ENCODE measurements around the gene ZNF621. TPM values are rescaled to one million over a fixed set of nuclear protein-coding genes. Genes with fewer than 3 reads are reported as not detected.

The ZNF621 gene
- 3.5 and 10.0 TPM in 2 replicates for total RNA-seq (2014; rRNA removed; shearing (Covaris generic))

GRCh38 chr3:40524568-40525285, at the start of gene ZNF621:
Gene ZNF621 (plus strand): TSS chr3:40524960. CDS start chr3:40525841, 881 bp downstream.
- peak; percentile 60 for DNase-seq (ENCODE audit: low spot score)

- DNase-seq (ENCODE audit: low spot score), result peak; percentile 27
Measured at GRCh38 chr3:40476478-40477470, 48.0 kb upstream of the ZNF621 start, which contains the start of gene ZNF619. Gene ZNF619 (plus strand): TSS chr3:40477122. CDS start chr3:40477980, 858 bp downstream.

GRCh38 chr3:40477666-40478065, 47.1 kb upstream of the ZNF621 start:
- no peak for DNase-seq (ENCODE audit: low spot score)

GRCh38 chr3:40487172-40487571, 37.6 kb upstream of the ZNF621 start:
- DNase-seq (ENCODE audit: low spot score), result no peak

DNA sequence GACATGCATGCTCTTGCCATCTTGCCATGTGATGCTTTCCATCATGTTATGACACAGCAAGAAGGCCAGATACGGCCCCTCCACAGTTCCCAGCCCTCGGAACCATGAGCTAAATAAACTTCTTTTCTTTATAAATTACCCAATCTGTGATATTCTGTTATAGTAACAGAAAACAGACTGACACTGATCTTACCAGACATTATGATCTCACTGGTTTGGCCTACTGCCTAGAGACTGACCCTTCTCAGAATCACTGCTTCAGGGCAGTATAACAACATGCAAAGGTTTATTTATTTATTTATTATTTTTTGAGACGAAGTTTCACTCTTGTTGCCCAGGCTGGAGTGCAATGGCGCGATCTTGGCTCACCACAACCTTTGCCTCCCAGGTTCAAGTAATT, 33.8 kb upstream of the ZNF621 start:
- no peak for DNase-seq (ENCODE audit: low spot score)

DNA sequence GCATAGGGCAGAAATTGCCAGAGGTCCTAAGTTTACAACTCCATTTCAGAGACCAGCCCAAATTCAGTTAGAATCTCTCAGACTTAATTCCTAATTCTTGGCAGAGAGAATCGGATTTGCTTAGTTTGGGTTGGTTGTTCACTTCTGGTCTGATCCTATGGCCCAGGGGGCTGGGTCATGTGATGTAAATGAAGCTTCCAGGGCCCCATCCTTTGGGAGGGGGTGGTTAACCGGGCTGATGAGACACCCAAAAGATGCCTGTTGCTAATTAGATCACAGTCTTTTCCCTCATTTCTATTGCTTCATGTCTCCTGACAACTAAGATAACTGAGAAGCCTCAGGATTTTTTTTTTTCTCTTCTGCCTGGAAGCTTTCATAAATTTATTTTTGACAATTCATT, 30.1 kb upstream of the ZNF621 start:
- DNase-seq (ENCODE audit: low spot score), result no peak

DNA sequence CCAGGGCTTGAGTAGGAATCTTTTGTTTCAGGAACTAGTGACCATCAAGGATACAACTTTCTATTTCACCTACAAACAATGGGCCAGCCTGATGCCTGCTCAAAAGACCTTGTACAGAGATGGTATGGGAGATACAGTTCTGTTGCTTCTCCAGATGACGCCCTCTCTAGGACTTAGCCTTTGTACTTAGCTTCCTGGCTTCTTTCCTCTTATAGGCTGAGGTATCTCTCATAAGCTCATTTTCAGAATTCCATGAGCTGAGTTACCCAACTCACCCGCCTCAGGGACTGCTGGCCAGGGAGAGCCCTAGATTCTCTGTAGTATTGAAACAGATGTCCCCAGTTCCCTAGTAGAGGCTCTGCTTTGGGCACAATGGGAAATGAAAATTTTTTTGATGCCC, 27.5 kb upstream of the ZNF621 start:
- no peak for DNase-seq (ENCODE audit: low spot score)

DNA sequence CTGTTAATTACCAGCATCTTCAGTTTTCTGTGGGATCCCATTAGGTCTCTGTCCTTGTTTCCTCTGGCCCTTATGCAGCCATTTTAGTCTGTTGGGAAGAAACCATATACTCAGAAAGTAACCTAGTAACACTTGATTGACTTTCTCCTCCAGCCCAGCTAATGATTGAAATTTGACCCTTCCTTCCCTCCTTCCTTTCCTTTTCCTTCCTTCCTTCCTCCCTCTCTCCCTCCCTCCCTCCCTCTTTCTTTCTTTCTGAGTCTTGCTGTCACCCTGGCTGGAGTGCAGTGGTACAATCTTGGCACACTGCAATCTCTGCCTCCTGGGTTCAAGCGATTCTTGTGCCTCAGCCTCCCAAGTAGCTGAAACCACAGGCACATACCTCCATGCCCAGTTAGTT, 24.8 kb upstream of the ZNF621 start:
- no peak for DNase-seq (ENCODE audit: low spot score)

DNA sequence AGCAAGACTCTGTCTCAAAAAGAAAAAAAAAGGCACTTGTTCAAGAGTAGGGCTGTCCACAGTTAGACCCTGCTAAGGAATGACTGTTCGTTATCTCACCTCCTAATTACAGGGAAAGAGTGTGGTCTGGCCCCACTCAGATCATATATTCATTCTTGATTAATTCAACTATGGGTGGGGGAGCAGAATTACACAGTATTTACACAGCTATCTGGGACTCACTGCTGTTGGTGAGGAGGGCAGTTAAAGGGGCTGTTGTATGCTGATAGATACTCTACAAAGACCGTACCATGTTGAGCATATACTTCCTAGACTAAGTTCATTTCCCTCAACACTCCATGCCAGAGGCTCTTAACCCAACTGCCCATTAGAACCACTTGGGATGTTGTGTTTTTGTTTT, 22.7 kb upstream of the ZNF621 start:
- no peak for DNase-seq (ENCODE audit: low spot score)

- DNase-seq (ENCODE audit: low spot score), result peak; percentile 78
Measured at GRCh38 chr3:40504636-40505430, 19.9 kb upstream of the ZNF621 start.

DNA sequence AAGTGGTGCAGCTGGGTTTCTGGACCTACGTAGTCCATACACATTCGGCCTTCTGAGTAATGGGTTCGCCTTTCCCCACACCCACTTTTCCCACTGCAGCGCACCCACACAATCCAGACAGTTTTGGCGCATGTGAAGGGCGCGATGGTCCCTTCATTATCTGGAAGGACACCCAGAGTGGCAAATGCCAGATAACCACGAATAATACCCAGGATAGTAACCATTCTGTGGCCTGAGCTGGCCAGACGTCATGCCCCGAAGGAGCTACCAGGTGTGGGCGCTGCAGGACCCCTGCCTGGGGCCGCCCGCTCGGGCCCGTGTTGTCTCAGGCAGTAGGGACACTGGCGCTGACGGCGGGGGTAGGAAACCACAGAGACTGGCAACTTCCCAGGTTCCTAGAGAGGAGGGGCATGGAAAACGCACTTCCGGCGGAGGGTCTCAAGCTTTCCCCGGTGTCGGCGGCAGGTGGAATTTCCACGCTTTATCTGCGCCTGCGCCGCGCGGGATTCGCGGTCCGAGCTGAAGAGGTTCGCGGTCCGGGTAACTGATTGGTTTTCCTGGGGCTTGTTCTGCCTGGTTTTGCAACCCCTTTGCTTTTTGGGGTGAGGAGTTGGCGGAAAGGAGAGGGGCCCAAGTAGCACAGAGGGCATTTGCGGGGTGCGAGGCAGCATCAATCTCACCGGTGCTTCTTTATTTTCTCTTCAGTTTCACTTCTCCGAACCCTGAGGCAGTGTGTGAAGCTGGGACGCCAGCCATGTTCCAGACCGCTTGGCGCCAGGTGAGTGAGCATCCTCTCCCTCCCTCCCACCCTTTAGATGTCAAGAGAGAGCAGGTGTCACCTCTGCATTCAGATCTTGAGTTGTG, 18.9 kb upstream of the ZNF621 start, which contains the start of gene ZNF620:
Gene ZNF620, plus strand, starts transcription at position 441 of the 864 bp plus-strand sequence. Its CDS starts 314 bp downstream, at position 755.
- DNase-seq (ENCODE audit: low spot score), result no peak

DNA sequence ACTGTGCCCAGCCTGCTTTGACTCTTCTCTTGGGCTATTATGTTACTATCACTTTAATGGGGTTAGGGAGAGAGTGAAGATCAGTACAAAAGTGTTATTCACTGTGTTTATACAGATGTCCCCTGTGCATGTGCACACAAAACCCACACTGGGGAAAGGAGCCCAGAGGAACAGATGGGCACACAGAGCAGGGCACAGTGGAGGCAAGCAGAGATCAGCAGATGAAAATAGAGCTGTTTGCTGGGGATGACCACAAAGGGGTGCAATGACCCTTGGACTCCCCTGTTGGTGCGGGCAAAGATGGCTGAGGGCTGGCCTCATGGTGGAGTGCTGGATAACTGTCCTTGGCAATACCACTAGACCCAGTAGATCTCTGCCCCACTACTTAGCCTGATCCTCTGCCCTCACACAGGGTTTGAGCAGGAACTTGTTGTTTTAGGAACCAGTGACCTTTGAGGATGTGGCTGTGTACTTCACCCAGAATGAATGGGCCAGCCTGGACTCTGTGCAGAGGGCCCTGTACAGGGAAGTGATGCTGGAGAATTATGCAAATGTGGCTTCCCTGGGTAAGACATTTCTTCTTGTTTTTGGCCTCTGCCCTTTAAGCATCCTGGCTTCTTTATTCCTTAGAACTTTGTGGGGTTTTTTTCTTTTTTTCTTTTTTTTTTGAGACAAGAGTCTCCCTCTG, 13.6 kb upstream of the ZNF621 start:
- DNase-seq (ENCODE audit: low spot score), result no peak

DNA sequence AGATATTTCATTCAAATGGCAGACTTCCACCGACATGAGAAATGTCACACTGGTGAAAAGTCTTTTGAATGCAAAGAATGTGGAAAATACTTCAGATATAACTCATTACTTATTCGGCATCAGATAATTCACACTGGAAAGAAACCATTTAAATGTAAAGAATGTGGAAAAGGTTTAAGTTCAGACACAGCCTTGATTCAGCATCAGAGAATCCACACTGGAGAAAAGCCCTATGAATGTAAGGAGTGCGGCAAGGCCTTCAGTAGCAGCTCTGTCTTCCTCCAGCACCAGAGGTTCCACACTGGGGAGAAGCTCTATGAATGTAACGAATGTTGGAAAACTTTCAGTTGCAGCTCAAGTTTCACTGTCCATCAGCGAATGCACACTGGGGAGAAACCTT, 8.6 kb upstream of the ZNF621 start:
- no peak for DNase-seq (ENCODE audit: low spot score)

DNA sequence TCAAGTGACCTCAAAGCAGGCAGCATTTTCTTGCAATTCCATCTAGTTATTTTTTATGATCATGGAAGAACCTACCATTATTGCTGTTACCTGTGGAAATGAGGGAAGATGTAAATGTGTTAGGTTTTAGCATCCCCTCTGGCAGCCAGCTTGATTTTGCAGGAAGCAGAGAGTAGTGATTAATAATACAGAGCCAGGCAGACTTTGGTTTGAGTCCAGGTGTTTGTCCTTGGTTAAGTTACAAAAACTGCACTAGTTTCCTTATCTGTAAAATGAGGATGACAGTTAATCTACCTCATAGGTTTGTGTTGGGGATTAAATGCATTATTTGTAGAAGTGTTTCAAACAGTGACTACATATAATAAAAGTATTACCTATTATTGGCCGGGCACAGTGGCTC, 6.7 kb upstream of the ZNF621 start:
- DNase-seq (ENCODE audit: low spot score), result no peak

DNA sequence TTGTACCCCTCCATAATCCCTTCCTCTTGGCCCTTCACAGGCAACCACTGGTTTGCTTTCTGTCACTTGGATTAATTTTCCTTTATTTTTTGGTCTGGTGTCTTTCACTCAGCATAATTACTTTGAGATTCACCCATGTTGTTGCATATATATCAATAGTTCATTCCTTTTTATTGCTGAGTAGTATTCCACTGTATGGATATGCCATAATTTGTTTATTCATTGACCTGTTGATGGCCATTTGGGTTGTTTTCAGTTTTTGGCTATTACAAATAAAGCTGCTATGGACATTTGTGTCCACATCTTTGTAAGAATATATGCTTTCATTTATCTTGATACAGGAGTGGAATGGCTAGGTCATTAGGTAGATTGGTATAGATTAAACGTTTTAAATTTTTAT, 5.9 kb upstream of the ZNF621 start:
- DNase-seq (ENCODE audit: low spot score), result no peak

GRCh38 chr3:40521254-40521653, 3.5 kb upstream of the ZNF621 start:
- DNase-seq (ENCODE audit: low spot score), result no peak

- no peak for DNase-seq (ENCODE audit: low spot score)
Measured at GRCh38 chr3:40523781-40524180, 979 bp upstream of the ZNF621 start.

DNA sequence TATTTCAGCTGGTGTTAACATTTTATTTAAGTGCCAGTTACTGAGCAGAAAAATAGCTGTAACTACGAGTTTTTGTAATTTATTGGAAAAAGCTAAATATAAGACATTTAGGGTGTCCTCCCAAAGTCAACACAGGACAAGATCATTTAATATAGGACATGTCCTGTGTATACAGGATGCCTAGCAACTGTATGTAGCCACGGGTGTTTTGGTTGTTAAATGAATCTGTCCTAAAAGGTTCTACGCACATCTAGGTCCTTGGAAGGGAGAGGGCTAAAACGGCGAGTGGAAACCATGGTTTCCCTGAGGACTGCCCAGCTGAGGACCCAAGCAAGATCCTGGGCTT, 565 bp upstream of the ZNF621 start:
- DNase-seq (ENCODE audit: low spot score), result no peak

- no peak for DNase-seq (ENCODE audit: low spot score)
Measured at GRCh38 chr3:40528426-40528825, 3.7 kb downstream of the ZNF621 start.

DNA sequence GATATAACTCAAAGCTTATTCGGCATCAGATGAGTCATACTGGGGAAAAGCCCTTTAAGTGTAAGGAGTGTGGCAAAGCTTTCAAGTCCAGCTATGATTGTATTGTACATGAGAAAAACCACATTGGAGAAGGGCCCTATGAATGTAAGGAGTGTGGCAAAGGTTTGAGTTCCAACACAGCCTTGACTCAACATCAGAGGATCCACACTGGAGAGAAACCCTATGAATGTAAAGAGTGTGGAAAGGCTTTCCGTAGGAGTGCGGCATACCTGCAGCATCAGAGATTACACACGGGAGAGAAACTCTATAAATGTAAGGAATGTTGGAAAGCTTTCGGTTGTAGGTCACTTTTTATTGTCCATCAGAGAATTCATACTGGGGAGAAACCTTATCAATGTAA, 7.5 kb downstream of the ZNF621 start:
- DNase-seq (ENCODE audit: low spot score), result no peak

Data from H4 (cell line).